ENCODE data around the gene EPHB2.

The EPHB2 gene

GRCh38 chr1:22722901-22723550 lies 12.4 kb downstream of the EPHB2 start:
- DNase-seq = no peak

- DNase-seq = no peak
Measured at GRCh38 chr1:22727873-22728272, 17.2 kb downstream of the EPHB2 start.

DNA sequence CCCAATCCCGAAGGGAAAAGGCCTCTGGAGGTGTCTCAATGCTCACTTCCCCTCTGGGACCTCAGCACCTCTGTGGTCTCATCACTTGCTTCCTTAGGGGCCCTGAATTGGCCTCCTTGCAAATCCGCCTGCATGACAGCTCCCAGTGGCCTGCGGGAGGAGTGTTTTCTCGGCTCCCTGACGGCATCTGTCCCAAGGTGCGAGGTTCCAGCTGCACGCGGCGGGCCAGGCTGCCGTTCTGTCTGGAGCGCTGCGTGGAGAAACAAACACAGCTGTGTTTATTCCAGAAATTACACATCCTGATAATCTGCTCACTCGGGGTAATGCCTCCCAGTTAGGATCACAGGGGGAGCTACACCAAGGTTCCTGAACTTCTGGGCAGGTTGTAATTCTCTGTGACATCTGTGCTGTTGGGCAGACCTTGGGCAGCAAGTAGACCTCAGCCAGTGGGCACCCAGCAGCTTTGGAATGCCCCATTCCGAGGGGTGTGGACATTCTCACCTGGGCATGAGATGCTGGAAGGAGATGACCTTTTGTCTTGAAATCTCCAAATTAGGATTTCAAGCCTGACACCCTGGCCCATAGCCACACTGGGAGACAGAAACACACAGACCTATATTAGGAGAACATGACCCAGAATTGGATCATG lies 18.2 kb downstream of the EPHB2 start:
- no peak for DNase-seq

- DNase-seq = no peak
Measured at GRCh38 chr1:22729400-22729773, 18.7 kb downstream of the EPHB2 start.

DNA sequence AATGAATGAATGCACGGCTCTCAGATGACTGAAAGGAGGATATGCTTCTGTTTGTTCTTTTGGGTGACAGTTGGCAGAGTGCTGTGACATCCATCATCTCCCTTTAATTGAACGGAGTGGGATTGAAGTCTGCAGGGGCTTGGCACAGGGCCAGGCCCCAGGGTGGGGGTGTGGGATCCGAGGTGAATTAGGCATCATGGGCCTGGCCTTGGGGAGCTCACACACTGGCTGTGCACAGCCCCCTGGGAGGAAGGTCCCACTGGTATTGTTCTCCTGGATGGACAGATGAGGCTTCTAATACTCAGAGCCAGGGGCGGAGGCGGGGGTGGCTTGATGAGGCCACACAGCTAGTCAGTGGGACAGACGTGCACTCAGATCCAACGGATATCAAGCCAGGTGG lies 19.3 kb downstream of the EPHB2 start:
- DNase-seq = no peak

- DNase-seq = no peak
Measured at GRCh38 chr1:22731924-22732720, 21.5 kb downstream of the EPHB2 start.

DNA sequence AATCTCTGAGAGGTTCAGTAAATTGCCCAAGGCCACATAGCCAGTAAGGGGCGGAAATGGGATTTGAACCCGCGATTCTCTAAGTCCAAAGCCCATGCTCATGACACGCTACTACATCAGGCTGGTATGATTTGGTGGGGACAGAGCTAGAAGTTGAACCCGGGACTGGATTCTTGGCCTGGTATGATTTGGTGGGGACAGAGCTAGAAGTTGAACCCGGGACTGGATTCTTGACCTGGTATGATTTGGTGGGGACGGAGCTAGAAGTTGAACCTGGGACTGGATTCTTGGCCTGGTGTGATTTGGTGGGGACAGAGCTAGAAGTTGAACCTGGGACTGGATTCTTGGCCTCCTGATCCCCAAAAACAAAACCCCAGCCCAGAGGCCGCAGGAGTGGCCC lies 23.0 kb downstream of the EPHB2 start:
- no peak for DNase-seq

DNA sequence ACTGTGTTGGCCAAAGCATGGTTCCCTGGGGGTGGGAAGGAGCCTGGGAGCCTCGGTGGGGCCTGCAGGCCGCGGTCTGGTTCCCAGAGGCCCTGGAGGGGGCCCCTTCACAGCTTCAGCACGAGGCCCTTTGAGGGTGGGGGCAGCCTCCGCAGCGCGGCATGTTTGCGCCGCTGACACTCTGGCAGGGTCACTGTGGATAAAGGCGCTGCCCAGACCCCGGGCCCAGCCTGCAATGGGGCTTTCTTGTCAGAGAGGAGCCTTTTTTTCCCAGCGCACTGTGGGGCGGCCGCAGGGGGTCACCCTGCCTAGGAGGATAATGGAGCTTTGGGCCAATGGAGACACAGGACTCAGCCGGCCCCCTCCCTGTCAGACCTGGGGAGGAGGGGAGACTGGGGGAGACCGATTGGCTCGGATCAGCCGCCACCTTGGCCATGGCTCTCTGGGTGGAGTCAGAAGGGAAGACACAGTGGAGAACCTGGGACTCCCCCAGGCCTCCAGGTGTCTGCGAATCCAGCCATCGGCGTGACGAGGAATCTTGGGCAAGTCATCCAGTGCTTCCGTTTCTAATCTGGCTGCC lies 26.0 kb downstream of the EPHB2 start:
- DNase-seq = no peak

DNA sequence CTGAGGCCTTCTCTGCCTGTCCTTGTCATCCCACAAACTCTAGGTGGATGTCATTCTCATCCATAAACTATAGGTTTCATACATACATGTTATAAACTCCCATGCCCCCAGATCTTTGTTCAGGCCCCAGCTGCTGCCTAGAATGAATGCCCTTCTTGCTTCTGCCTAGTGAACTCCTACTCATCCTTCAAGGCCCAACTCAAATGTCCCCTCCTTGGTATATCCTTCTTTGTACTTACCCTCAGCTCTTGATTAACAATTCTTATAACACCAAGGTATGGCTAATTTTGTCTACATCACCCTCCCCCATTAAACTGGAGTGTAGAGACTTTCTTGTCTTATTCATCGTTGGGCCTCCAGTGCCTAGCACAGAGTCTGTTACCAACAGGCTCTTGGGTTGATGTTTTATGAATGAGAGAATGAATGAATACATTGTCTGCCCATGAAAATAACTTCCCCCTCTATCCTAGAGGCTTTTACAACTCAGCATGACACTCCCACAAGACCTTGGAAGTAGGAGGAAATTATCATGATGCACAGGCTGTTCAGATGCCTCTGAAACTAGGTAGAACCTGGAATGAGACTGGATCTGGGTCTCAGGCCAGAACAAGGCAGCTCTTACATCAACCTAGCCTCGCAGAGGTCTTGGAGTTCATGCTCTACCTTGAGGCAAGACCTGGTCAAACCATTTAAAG lies 26.9 kb downstream of the EPHB2 start:
- DNase-seq = no peak

DNA sequence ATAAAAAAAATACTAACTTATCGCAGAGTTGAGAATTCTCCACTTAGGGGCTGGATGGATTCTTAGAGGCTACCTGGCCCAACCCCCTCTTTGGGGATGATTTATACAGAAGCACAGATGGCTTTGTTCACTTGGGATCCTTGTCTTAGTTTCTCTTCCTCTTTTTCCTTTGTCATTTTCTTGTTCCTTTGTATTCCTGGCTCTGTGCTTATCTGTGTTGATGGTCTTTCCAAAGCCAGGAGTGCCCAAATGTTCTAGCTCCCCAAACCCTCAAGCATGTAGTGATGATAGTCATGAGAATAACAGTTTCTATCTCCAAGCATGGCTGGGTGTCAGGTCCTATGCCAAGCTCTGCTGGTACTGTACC lies 27.4 kb downstream of the EPHB2 start:
- DNase-seq = no peak

- DNase-seq = no peak
Measured at GRCh38 chr1:22738522-22738921, 27.9 kb downstream of the EPHB2 start.

- no peak for DNase-seq
Measured at GRCh38 chr1:22739648-22740385, 29.2 kb downstream of the EPHB2 start.

DNA sequence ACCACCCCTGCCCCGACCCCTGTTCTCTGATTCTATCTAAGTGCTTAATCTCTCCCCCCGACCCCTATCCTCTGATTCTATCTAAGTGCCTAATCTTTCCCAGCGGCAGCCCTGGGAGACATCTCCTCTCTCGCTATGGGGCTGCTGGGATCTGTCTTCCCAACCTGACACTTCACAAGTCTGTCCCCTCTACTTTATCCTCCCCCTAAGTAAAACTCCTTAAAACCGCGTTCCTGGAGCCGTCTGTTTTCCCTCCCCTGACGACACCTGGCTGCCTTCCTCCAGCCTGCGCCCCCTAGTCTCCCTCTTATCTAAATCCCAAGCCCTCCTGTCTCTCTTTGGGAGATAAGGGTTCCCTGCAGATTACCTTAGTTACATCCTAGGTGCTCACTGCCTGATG lies 30.5 kb downstream of the EPHB2 start:
- no peak for DNase-seq

GRCh38 chr1:22745669-22746585 lies 35.3 kb downstream of the EPHB2 start:
- DNase-seq = peak in 1 of 2 donors; percentile 41

- no peak for DNase-seq
Measured at GRCh38 chr1:22747021-22747734, 36.5 kb downstream of the EPHB2 start.

DNA sequence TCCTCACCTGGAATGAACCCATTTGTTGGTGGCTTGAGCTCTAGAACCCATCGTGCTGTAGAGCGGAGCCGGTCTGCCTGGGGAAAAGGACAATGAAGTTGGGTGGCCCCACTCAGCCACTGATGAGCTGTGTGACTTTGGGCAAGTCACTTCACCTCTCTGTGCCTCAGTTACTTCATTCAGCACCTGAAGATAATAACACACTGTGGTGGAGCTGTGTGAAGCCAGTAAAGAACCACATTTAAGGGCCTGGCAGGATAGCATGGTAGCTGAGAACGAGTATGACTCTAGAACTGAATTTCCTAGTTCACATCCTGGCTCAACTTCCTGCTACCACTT lies 37.1 kb downstream of the EPHB2 start:
- DNase-seq = no peak

DNA sequence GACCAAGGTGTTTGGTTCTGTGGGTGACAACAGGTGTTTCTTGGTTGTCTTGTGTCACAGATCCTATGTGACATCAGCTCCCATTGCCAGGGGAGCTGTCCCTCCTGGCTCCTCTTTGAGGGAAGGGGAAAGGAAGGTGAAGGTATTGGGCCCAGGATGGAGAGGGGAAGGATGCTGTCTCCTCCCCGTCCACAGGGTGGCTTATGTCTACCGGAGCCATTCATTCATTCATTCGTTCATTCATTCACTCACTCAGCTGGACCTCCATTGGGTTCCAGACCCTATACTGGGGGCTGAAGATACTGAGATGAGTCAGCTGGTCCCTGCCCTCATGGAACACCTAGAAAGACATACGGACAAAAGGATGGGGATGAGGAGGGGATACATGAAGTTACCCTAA lies 38.9 kb downstream of the EPHB2 start:
- DNase-seq = no peak

DNA sequence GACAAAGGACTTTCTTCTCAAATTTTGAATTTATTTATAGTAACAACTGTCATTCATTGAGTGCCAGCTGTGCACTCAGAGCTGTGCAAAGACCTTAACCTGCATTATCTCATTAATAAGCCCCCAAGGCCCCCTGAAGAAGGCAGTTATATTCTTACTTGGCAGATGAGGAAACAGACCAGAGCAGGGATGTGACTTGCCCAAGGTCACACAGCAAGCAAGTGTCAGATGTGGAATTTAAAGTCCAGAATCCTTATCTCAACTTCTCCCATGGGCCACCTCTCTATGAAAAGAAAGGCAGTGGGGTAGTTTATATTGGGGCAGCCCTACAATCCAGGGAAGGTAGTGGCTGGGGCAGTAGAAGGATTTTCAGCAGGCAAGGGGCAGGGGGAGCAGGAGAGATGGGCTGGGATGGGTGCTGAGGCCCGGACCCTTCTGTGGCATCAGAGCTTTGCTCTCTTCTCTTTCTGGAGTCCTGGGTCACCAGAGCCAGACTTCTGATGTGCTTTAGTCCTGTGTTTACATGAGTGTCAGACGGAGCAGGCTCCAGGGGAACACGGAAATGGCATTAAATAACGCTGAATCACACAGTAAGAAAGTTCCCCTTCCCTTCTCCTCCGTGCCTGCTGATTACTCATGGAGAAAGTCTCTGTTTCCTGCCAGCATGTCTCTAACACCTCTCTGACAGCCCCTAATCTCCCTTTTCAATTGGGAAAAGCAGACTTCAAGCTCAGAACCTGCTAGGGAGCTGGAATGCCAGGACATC lies 39.5 kb downstream of the EPHB2 start:
- peak in 1 of 2 donors; percentile 27 for DNase-seq

- DNase-seq = no peak
Measured at GRCh38 chr1:22750685-22751051, 40.0 kb downstream of the EPHB2 start.

- DNase-seq = no peak
Measured at GRCh38 chr1:22751124-22751531, 40.5 kb downstream of the EPHB2 start.

All from CD4-positive, alpha-beta T cell treated with Interleukin-4 for 1 hour (primary cell).